GM18951 (cell line): ENCODE measurements around the gene RAPGEF1.

Experiments used
- POLR2A ChIP-seq: IDR thresholded peaks from 4 replicates; pipeline ENCODE4 v1.6.1; 2011; ENCODE audit warnings: mild to moderate bottlenecking; ENCODE audit not compliant: insufficient read length, insufficient read depth; ENCODE audit errors: extremely low read depth
- in situ Hi-C: fragments of 300-500 bp; cut with MboI; formaldehyde crosslinking; loops from one replicate; pipeline ENCODE4 v1.12.0; 2022; ENCODE audit warnings: low sequenced_read_pairs, mixed read lengths, inconsistent platforms; ENCODE audit not compliant: unreplicated experiment

The RAPGEF1 gene

GRCh38 chr9:131635892-131636291, 104.0 kb downstream of the RAPGEF1 start:
- TF ChIP-seq POLR2A = no peak
- in situ Hi-C loops = no loop called here

DNA sequence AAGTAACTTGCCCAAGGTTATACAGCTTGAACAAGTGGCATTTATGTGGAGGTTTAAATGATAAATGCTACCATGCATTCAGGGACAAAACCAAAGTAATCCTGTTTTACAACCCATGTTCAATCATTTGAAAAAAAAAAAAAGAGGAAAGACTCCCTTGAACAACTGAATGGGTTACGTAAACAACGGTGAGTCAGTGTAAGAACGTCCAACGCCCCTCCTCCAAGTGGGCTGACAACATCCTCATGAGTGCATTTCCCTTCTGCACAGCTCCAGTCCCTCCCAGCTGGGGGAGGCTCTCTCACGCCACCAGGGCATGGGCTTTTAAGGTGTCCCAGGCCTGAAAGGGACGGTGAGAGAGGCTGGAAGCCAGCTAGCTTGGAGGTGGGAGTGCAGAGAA, 104.6 kb downstream of the RAPGEF1 start:
- in situ Hi-C loops = no loop called here
- TF ChIP-seq POLR2A = no peak

DNA sequence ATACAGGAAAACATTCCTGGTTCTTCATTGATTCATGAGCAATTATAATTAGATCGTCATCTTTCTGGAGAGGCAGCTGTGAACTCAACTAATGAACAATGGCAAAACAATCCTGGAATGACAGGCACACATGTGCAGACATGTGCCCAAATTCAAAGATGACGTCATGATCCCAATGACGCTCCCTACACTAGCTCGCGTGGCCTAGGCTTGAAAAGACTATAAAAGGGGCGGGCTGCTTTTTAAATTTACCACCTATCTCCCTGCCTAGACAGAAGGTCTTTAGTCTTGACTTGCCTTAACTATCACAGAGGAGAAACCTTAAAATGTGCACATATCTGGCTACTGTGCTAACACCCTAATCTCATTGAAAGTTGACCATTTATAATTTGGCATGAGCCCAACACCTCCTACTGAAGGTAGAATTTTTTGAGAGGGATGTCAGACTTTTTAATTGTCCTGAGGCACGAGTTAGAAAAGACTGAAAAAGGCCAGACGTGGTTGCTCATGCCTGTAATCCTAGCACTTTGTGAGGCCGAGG, 106.3 kb downstream of the RAPGEF1 start:
- no peak for TF ChIP-seq POLR2A
- in situ Hi-C loops = no loop called here

- TF ChIP-seq POLR2A = no peak
- in situ Hi-C loops = no loop called here
Measured at GRCh38 chr9:131631306-131631705, 108.6 kb downstream of the RAPGEF1 start.

GRCh38 chr9:131630205-131630831, 109.6 kb downstream of the RAPGEF1 start:
- TF ChIP-seq POLR2A = no peak

DNA sequence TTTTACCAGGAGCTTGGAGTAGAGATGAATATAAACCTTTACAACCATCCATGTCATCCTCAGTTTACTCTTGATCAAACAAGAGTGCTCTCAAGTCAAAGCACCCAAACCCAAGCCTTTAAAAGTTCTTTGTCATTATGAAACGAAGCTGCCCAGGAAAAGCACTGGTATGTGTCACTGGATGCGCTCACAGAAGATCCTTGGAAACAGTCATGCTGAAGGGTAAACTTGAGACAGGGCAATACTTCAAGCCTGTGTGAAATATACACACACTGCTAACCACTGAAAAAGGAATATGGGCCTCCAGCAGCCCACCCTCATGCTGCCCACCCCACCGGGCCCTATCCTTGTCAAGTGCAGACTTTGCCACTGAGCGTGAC, 110.1 kb downstream of the RAPGEF1 start:
- no peak for TF ChIP-seq POLR2A
- in situ Hi-C loops = no loop called here

More at GRCh38 chr9:131630205-131630831, 109.6 kb downstream of the RAPGEF1 start:
- in situ Hi-C loops = no loop called here

DNA sequence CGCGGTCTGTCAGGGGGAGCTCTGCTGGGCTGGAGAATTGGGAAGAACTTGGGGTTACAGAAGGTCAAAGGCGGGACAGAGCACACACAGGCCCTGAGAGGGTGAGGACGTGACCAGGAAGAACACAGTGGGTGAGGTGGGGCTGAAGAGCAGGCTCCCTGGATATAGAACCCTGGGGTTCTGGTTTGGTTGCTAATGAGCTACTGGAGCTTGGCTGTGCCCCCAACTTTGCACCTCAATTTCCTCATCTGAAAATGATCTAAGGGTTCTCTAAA, 110.7 kb downstream of the RAPGEF1 start:
- TF ChIP-seq POLR2A = no peak
- in situ Hi-C loops = no loop called here

DNA sequence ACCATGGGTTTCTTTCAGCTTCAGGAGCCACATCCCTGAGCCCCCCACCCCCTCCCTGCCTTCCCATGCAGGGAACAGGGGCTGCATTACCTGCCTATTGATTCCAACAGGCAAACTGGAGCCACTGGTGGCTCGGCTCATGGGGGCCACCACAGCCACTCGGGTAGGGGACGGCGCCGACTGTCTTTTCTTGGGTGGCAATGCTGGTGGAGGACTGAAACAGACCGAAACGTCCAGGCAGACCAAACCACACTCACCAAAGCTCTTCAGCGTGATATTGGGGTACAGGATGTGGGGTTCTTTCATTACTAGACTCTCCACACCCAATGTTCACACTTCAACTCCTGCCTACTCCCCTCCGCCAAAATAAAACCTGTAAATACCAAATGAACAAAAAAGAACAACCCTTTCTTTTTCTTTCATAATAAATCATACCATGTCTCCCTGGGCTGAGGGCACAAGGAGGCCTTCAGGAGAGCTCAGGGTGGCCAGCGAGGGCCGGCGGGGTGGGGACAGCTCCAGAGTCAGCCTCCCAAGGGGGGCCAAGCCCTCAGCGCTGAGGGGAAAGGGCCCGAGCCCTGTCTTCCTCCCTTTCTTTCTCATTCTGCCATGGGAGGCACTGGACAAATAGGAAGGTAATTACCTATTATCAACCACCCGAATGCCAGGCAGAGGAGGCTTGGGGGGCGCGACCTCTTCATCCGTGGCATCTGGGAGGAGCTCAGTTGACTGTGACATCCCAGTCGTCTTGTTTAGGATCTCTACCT, 111.2 kb downstream of the RAPGEF1 start:
- in situ Hi-C loops = no loop called here
- TF ChIP-seq POLR2A = no peak

GRCh38 chr9:131627648-131628458, 112.0 kb downstream of the RAPGEF1 start:
- in situ Hi-C loops = no loop called here
- TF ChIP-seq POLR2A = no peak

- no peak for TF ChIP-seq POLR2A
- in situ Hi-C loops = no loop called here
Measured at GRCh38 chr9:131627326-131627647, 112.6 kb downstream of the RAPGEF1 start.

DNA sequence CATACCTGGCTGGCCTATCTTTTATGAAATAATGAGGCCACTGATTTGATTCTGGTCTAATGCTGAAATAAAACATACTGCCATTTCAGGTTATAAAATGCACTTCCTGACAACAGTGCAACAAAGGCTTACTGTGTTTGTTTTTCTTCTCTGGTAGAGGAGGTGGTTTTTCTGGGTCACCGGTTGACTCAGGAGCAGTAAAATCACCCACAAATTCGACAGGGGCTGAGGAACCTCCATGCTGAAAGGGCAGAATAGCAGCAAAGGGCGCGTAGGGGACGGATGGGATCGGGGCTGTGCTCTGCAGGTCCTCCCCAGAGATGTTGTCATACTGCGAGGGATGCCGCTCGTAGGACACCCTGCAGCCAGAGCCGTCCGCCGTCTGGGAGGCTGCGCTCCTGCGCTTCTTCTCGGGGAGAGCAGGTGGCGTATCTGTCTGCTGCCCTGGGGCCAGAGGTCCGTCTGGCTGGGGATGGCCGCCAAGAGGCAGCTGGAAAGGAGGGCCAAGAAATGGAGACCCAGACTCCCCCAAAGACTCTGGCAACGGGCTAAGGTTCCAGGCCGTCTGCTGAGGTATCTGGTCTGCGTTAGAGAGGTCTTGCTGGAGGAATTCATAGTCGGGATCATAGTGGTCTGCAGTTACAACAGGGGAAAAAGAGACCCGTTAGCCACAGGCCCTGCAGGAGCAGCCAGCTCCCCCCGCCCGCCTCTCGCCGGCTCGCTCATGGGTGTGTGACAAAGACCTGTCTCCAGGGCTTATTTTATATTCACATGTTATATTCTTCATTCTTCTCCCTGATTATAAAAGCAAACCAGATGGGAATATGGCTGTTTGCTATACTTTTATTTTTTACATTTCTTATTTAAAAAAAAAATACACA, 113.8 kb downstream of the RAPGEF1 start:
- in situ Hi-C loops = no loop called here

DNA sequence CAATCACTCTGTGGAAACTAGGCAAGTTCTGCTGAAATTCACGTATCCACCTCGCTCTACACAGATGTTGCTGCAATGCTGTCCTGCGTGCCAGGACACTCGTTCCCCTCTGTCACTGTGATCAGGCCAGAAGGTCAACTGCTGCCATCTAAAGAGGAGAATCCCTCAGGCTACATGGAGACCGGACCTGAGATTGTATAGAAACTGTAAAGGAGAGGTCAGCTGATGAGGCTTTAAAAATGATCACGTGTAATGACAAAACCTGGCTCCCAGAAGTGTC, 114.4 kb downstream of the RAPGEF1 start:
- TF ChIP-seq POLR2A = no peak
- in situ Hi-C loops = no loop called here

More for the DNA sequence above, 113.8 kb downstream of the RAPGEF1 start:
- TF ChIP-seq POLR2A = no peak
